OCI-LY7 (cell line): ENCODE measurements around the gene DNAJC5G.

Experiments
- CTCF ChIP-seq: fragments of 200-600 bp; sonication (generic); conservative IDR thresholded peaks from 2 replicates; pipeline ENCODE4 v1.5.1; 2014; ENCODE audit warnings: mild to moderate bottlenecking, antibody characterized with exemption, low read length, moderate library complexity, mixed read lengths
- EZH2phosphoT487 ChIP-seq: fragments of 200-600 bp; sonication (generic); IDR thresholded peaks from 2 replicates; pipeline ENCODE4 v1.6.1; 2018; ENCODE audit warnings: low read depth, borderline replicate concordance, mild to moderate bottlenecking, mixed run types, antibody characterized with exemption, low read length, moderate library complexity, mixed read lengths

DNA sequence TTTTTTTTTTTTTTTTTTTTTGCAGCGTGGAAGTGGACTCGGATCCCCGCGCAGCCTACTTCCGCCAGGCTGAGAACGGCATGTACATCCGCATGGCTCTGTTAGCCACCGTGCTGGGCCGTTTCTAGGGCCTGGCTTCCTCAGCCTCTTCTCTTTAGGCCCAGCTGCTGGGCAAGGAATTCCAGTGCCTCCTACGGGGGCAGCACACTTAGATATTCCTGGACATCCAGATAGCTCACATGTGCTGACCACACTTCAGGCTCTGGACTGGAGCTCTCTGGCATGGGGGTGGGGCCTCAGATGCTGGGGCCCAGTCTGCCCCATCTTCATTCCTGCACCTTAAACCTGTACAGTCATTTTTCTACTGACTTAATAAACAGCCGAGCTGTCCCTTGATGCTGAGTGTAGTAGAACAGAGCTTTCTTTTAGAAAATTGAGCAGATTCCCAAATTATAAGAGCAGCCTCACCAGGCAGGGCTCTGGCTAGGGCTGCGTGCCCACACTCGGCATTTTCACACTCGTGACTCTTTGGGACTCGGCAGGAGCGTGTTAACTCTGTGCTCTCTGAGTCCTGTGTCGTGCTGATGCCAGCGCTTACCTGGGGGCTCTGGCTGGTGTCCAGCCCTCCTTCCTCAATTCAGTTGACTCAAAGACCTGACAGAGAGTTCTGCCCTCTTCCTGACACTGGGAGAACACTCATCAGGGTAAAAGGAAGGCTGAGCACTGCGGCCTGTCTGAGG lies 31.7 kb upstream of the DNAJC5G start:
- no peak for TF ChIP-seq CTCF
- no peak for TF ChIP-seq EZH2phosphoT487
